HepG2 (cell line): ENCODE measurements around the gene IQCK. TPM values are rescaled to one million over a fixed set of nuclear protein-coding genes. Genes with fewer than 3 reads are reported as not detected.

Source experiments
- ATAC-seq: fragments of 200-7000 bp; cut with Tn5 transposase; 3 replicates; pipeline ENCODE4 v1.9.1; 2020; ENCODE audit warnings: mild to moderate bottlenecking, moderate library complexity
- BruUV-seq: library from RNA; stranded (reverse); fragments of 400-500 nt; replicated peaks from 2 replicates; lab custom pipeline; 2021; lab: Mats Ljungman, UMichigan
- CTCF ChIA-PET: fragments of 300-600 bp; formaldehyde crosslinking; extraction: SDS; loops from one replicate; lab custom pipeline; 2021; ENCODE audit warnings: low total read pairs, inconsistent platforms, low intra/inter-chr PET ratio; lab: Yijun Ruan, JAX
- POLR2A ChIA-PET: fragments of 350-600 bp; sonication (Branson Sonifier 250); formaldehyde crosslinking; loops from one replicate; lab custom pipeline; 2020; ENCODE audit warnings: antibody characterized with exemption, inconsistent platforms; lab: Yijun Ruan, JAX
- DNase-seq: peaks from one replicate; pipeline ENCODE4 v3.0.0-alpha.2; 2015; ENCODE audit warnings: low spot score
- FAIRE-seq: peaks from 3 replicates; lab custom pipeline; 2011; peaks lifted over from hg19 to GRCh38; lab: Jason Lieb, UNC
- H2AFZ ChIP-seq: one replicate; pipeline ENCODE4 v1.6.1; 2011; ENCODE audit warnings: low read length, inconsistent platforms
- H3K27ac ChIP-seq: fragments of 300-600 bp; 3 replicates; pipeline ENCODE4 v1.8.0; 2011; ENCODE audit warnings: mixed run types, mild to moderate bottlenecking, mixed read lengths, low read length, inconsistent platforms; ENCODE audit not compliant: insufficient read depth; ENCODE audit errors: extremely low read length
- H3K27me3 ChIP-seq, 2 experiments: fragments of 200-600 bp in 1 of 2; 2 replicates in 1 of 2; 3 replicates in 1 of 2; pipeline versions ENCODE4 v1.6.0 to v1.8.0; 2011; ENCODE audit warnings: low read length in 2 of 2, mild to moderate bottlenecking in 2 of 2, moderate library complexity in 2 of 2, inconsistent platforms in 1 of 2; ENCODE audit not compliant: insufficient read depth in 2 of 2, control insufficient read depth in 1 of 2
- H3K36me3 ChIP-seq, 2 experiments: fragments of 200-600 bp in 1 of 2; replicated peaks in 1 of 2; 2 replicates in 1 of 2; 3 replicates in 1 of 2; pipeline versions ENCODE4 v1.5.1 to v1.8.0; 2011; ENCODE audit warnings: low read length in 2 of 2, inconsistent platforms in 1 of 2; ENCODE audit not compliant: insufficient read depth in 2 of 2, control insufficient read depth in 1 of 2
- H3K4me1 ChIP-seq: 2 replicates; pipeline ENCODE4 v1.5.1; 2012; ENCODE audit warnings: low read length, inconsistent platforms; ENCODE audit not compliant: insufficient read depth
- H3K4me2 ChIP-seq: 2 replicates; pipeline ENCODE4 v1.6.0; 2011; ENCODE audit warnings: low read depth, low read length, inconsistent platforms
- H3K4me3 ChIP-seq, 3 experiments: fragments of 200-600 bp in 1 of 3; sonication (generic), shearing (Covaris generic) in 1 of 3; replicated peaks in 1 of 3; 2 replicates each; pipeline ENCODE4 v1.5.1; 2011 to 2016; ENCODE audit warnings: low read length in 3 of 3, inconsistent platforms in 2 of 3, low read depth in 2 of 3, mild to moderate bottlenecking in 2 of 3, control low read depth in 1 of 3, mixed read lengths in 1 of 3; ENCODE audit not compliant: insufficient read depth in 1 of 3
- H3K79me2 ChIP-seq: one replicate; pipeline ENCODE4 v1.6.1; 2011; ENCODE audit warnings: low read length, inconsistent platforms; ENCODE audit not compliant: insufficient read depth
- H3K9ac ChIP-seq: 2 replicates; pipeline ENCODE4 v1.6.0; 2011; ENCODE audit warnings: mild to moderate bottlenecking, low read depth, low read length, inconsistent platforms; ENCODE audit not compliant: insufficient read depth
- H3K9me3 ChIP-seq: 2 replicates; pipeline ENCODE4 v1.5.1; 2012; ENCODE audit warnings: mild to moderate bottlenecking, low read length
- H4K20me1 ChIP-seq: 2 replicates; pipeline ENCODE4 v1.6.0; 2011; ENCODE audit warnings: inconsistent platforms, mild to moderate bottlenecking, low read length, moderate library complexity; ENCODE audit not compliant: insufficient read depth
- HOXA9 ChIP-seq: sonication (generic); formaldehyde crosslinking; IDR thresholded peaks from 2 replicates; pipeline ENCODE4 v1.8.1; 2022; ENCODE audit warnings: missing genetic modification reagents, mild to moderate bottlenecking, moderate library complexity, borderline replicate concordance
- NFATC3 ChIP-seq: sonication (generic); formaldehyde crosslinking; IDR thresholded peaks from 2 replicates; pipeline ENCODE4 v1.5.1; 2020; ENCODE audit warnings: mild to moderate bottlenecking, missing genetic modification reagents
- ZBTB3 ChIP-seq: sonication (generic); formaldehyde crosslinking; IDR thresholded peaks from 2 replicates; pipeline ENCODE4 v1.4.0; 2020; ENCODE audit warnings: low read depth, mild to moderate bottlenecking, moderate library complexity, missing genetic modification reagents, borderline replicate concordance
- ZNF34 ChIP-seq: sonication (generic); formaldehyde crosslinking; IDR thresholded peaks from 2 replicates; pipeline ENCODE4 v1.4.0; 2020; ENCODE audit warnings: mild to moderate bottlenecking, missing genetic modification reagents, borderline replicate concordance
- ZNF382 ChIP-seq: sonication (generic); formaldehyde crosslinking; IDR thresholded peaks from 2 replicates; pipeline ENCODE4 v1.5.0; 2020; ENCODE audit warnings: missing genetic modification reagents, mild to moderate bottlenecking, borderline replicate concordance
- ZNF629 ChIP-seq: sonication (generic); formaldehyde crosslinking; conservative IDR thresholded peaks from 2 replicates; pipeline ENCODE4 v1.5.0; 2020; ENCODE audit warnings: missing genetic modification reagents
- ZNF784 ChIP-seq: sonication (generic); formaldehyde crosslinking; IDR thresholded peaks from 2 replicates; pipeline ENCODE4 v1.5.1; 2020; ENCODE audit warnings: missing genetic modification reagents, mild to moderate bottlenecking, borderline replicate concordance
- WGBS: methylation state at CpG from one replicate; pipeline ENCODE4 v1.1.6; 2017; ENCODE audit warnings: low lambda C conversion rate; 5-methylcytosine and 5-hydroxymethylcytosine counted together
- in situ Hi-C: cut with HindIII; loops from 2 replicates; pipeline ENCODE4 v1.10.0; 2017; ENCODE audit warnings: low pct_unique_long_range_greater_than_20kb; ENCODE audit not compliant: extremely low pct_ligation_motif_present
- intact Hi-C: fragments of 100-400 bp; cut with micrococcal nuclease; formaldehyde crosslinking; loops from one replicate; pipeline ENCODE4 v1.10.0; 2022; ENCODE audit not compliant: unreplicated experiment
- polyA plus RNA-seq, 8 experiments: library from polyadenylated mRNA; depleted of rRNA in 3 of 8; stranded (reverse) in 7 of 8; unstranded in 1 of 8; fragments of >200 nt; fragmentation: Illumina TruSeq in 4 of 8; extraction: Trizol in 4 of 8; gene quantifications; 2 replicates each; pipeline versions ENCODE4 v1.2.1 to v1.2.3, GENCODE V29; 2011 to 2016; ENCODE audit warnings: low read depth in 4 of 8, missing spikeins in 1 of 8, mixed read lengths in 1 of 8; ENCODE audit not compliant: insufficient read depth in 1 of 8
- total RNA-seq, 5 experiments: library from RNA; depleted of rRNA; stranded (reverse); fragments of >200 nt; fragmentation: Illumina TruSeq; extraction: Trizol; gene quantifications; 2 replicates each; pipeline ENCODE4 v1.2.3, GENCODE V29; 2016; ENCODE audit warnings: low read depth in 1 of 5

The IQCK gene
- total and polyA plus RNA-seq, 2 of the 13 experiments (the other 11 are each of a cell fraction or from before 2014, with no cell fraction given): 5.1 to 7.3 TPM

- Histone ChIP-seq H4K20me1 (no peaks in the 10 kb centered on the region), H3K27me3 (no peaks in the 10 kb centered on the region), H3K9me3 (no peaks in the 10 kb centered on the region; the same call in 1 of the 2 replicates), H3K36me3 (no peaks in the 10 kb centered on the region), H3K9ac (no peak overlapping the region), H3K79me2 (no peaks in the 10 kb centered on the region), H2AFZ (no peak overlapping the region), H3K4me2 (no peak overlapping the region), H3K27ac (no peak overlapping the region), H3K4me1 (no peaks in the 10 kb centered on the region), H3K4me3 (no peak overlapping the region)
- ChIA-PET CTCF (no interaction called here), POLR2A (no interaction called here)
- 39% methylated on average over 4 of the region's 4 CpGs for WGBS
- DNase-seq: no peak
- no peak for FAIRE-seq
- intact Hi-C loops: no loop called here
- no peak for TF ChIP-seq ZBTB3
- TF ChIP-seq NFATC3: no peak
- TF ChIP-seq ZNF382 (CRISPR knock-in tag): no peak
- TF ChIP-seq ZNF784 (CRISPR knock-in tag): no peak
- no peak for TF ChIP-seq HOXA9 (CRISPR knock-in tag)
- no TSS peak for BruUV-seq
- in situ Hi-C loops: no loop called here
- no peak for ATAC-seq
Observed at GRCh38 chr16:19771796-19772195, 53.7 kb downstream of the IQCK start.

- Histone ChIP-seq H3K27ac (no peak overlapping the region), H3K4me3 (no peak overlapping the region), H3K4me1 (no peaks in the 10 kb centered on the region), H3K4me2 (no peak overlapping the region), H2AFZ (no peak overlapping the region), H3K9ac (no peak overlapping the region; the same call in 1 of the 2 replicates), H4K20me1 (no peaks in the 10 kb centered on the region), H3K27me3 (no peaks in the 10 kb centered on the region), H3K9me3 (no peaks in the 10 kb centered on the region; the same call in 1 of the 2 replicates), H3K79me2 (no peaks in the 10 kb centered on the region), H3K36me3 (no peaks in the 10 kb centered on the region)
- ChIA-PET POLR2A (no interaction called here), CTCF (no interaction called here)
- ATAC-seq (no peak), FAIRE-seq (no peak), DNase-seq (no peak)
- in situ Hi-C loops (no loop called here), intact Hi-C loops (no loop called here)
- WGBS: 37% methylated on average over 2 of the region's 2 CpGs
- TF ChIP-seq ZNF629 (CRISPR knock-in tag) (peak; percentile 74), ZNF34 (no peak)
- BruUV-seq: no TSS peak
Observed at GRCh38 chr16:19774024-19774423, 56.0 kb downstream of the IQCK start.
